Ishikawa (cell line): Measurements from ENCODE around the gene KRT85.

Experiments used
- TAF1 ChIP-seq: IDR thresholded peaks from 2 replicates; pipeline ENCODE4 v1.6.1; 2012; ENCODE audit warnings: low read depth, mild to moderate bottlenecking
- YY1 ChIP-seq: IDR thresholded peaks from 2 replicates; pipeline ENCODE4 v1.6.1; 2012; ENCODE audit warnings: low read depth
- TF ChIP-seq, protein P1 (sequence below): IDR thresholded peaks from 2 replicates; pipeline ENCODE4 v1.6.1; 2012

GRCh38 chr12:52369809-52370208 lies 2.5 kb upstream of the KRT85 start:
- TF ChIP-seq YY1 (no peak), TAF1 (no peak)
- TF ChIP-seq, protein P1, sequence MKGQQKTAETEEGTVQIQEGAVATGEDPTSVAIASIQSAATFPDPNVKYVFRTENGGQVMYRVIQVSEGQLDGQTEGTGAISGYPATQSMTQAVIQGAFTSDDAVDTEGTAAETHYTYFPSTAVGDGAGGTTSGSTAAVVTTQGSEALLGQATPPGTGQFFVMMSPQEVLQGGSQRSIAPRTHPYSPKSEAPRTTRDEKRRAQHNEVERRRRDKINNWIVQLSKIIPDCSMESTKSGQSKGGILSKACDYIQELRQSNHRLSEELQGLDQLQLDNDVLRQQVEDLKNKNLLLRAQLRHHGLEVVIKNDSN = no peak
